Thoracic aorta endothelial cell (primary cell): ENCODE measurements around the gene CCDC80. TPM values are rescaled to one million over a fixed set of nuclear protein-coding genes. Genes with fewer than 3 reads are reported as not detected.

Source experiments
- total RNA-seq: library from RNA; depleted of rRNA; stranded (reverse); fragments of >200 nt; gene quantifications from 2 replicates; pipeline ENCODE4 v1.2.3, GENCODE V29; 2012

CCDC80 gene, protein sequence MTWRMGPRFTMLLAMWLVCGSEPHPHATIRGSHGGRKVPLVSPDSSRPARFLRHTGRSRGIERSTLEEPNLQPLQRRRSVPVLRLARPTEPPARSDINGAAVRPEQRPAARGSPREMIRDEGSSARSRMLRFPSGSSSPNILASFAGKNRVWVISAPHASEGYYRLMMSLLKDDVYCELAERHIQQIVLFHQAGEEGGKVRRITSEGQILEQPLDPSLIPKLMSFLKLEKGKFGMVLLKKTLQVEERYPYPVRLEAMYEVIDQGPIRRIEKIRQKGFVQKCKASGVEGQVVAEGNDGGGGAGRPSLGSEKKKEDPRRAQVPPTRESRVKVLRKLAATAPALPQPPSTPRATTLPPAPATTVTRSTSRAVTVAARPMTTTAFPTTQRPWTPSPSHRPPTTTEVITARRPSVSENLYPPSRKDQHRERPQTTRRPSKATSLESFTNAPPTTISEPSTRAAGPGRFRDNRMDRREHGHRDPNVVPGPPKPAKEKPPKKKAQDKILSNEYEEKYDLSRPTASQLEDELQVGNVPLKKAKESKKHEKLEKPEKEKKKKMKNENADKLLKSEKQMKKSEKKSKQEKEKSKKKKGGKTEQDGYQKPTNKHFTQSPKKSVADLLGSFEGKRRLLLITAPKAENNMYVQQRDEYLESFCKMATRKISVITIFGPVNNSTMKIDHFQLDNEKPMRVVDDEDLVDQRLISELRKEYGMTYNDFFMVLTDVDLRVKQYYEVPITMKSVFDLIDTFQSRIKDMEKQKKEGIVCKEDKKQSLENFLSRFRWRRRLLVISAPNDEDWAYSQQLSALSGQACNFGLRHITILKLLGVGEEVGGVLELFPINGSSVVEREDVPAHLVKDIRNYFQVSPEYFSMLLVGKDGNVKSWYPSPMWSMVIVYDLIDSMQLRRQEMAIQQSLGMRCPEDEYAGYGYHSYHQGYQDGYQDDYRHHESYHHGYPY
- 8.0 and 9.2 TPM in 2 replicates for total RNA-seq

DNA sequence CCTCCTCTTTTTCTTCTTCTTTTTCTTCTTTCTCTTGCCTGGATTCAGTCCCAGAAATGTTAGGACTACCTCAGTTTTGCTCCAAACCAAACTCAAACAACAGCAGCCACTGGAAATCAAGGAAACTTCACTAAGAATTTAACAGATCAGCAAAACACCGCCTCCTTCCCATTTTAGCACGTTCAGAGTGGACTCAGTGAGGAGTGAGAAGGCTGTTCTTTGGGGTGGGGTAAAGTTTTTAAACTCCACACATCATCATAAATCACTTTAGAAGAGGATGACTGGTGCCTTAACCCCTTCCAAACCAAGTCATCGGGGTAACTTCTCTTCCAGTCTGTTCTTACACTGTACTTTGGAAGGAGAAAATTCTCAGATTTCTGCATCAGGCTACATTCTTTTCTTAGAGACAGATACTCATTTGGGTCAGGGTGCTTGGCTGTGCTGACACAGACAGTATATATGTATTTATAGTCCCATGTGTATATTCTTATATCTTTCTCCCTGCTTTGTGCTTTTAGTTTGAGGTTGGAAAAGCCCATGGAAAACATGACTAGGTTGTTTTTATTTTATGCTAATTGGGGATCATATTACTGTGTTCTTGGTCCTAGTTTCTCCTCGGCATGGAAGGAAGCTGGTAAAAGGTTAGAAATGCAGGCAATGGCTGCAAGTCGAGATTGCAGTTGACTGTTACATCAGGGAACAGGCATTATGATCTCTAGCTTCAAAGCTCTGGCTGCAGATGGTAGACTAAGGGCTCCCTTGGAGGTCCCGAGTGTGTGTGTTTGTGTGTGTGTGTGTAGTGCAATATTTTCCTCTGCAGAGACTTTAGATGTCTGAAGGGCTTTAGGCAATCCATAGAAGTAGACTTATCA, at the start of gene CCDC80:
CCDC80 (minus strand) TSS at position 214 of the 872 bp plus-strand sequence. CDS start 1,238 bp downstream, outside the sequence.

DNA sequence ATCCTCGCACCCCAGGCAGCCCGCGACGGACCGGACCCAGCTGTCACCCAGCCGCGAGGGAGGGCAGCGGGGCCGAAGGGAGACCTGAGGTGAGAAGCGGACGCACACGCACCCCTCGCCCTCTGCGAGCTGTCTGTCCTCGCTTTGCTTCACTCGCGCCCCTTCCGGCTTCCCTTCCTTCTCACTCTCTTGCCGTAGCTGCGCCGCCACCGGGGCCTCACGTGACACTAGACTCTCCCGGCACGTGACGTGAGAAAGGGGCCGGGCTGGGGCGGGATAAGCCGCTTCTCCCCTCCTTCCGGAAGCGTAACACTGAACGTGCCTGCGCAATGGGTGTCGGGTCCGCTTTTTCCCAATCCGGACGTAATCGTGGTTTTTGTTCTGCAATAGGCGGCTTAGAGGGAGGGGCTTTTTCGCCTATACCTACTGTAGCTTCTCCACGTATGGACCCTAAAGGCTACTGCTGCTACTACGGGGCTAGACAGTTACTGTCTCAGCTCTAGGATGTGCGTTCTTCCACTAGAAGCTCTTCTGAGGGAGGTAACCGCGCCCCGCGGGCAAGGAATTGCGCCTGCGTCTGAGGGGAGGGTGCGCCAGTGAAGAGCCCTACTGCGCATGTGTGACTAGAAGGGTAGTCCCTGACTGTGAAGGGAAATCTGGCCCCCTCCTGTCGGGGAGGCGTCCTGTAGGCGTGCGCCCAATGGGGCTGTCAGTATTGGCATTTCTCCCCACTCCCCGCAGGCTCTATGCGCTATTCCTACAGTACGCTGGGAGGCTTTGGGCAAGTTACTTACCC, 79.0 kb downstream of the CCDC80 start, which contains the start of the genes ATG3 and SLC35A5:
ATG3 (minus strand) TSS at position 229 of the 796 bp plus-strand sequence. CDS start 434 bp downstream, outside the sequence.
SLC35A5 (plus strand) TSS at position 312 of the 796 bp plus-strand sequence. CDS start 1,359 bp downstream, outside the sequence.

Other genes starting within 250 kb of the CCDC80 start
- not detected in 2 replicates for gene BTLA, start 141.7 kb downstream of the CCDC80 start, total RNA-seq
- gene ATG3, start 79.2 kb downstream of the CCDC80 start, total RNA-seq, result 88.4 and 88.7 TPM in 2 replicates
- 42.3 and 67.6 TPM in 2 replicates for gene SLC35A5, start 79.1 kb downstream of the CCDC80 start, total RNA-seq
- gene CD200R1L, start 205.7 kb upstream of the CCDC80 start, total RNA-seq, result not detected in 2 replicates